GM12875 (cell line): ENCODE results near the gene EMP1.

Experiments used
- H3K4me3 ChIP-seq: one replicate; pipeline ENCODE4 v1.5.1; 2011; ENCODE audit warnings: low read depth, low read length, control low read depth
- CTCF ChIP-seq: IDR thresholded peaks from 2 replicates; pipeline ENCODE4 v1.5.1; 2011; ENCODE audit warnings: low read depth, mild to moderate bottlenecking, control low read depth, inconsistent platforms, low read length, moderate library complexity, borderline replicate concordance; ENCODE audit not compliant: insufficient read depth

The EMP1 gene

DNA sequence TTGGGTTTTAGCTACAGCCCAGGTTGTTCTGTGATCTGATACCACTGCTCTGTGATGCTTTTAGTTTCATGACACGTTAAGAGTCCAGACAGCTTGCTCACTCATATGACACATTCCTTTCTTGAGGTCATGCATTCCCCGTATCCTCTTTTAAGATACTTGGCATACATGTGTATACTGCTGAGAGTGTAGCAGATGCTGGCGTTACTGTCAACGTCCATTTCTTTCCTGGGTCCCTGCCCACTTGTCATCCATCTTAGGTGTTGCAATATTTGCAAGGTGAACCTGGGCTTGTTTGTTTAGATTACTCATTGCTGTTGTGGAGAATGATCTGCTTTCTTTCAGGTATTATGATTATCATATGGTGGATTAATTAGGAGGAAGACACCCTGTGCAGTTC is 9.1 kb upstream of the EMP1 start:
- no peak for TF ChIP-seq CTCF

GRCh38 chr12:13189264-13189663 is 7.3 kb upstream of the EMP1 start:
- no peak for TF ChIP-seq CTCF
- no peak overlapping the region for H3K4me3 ChIP-seq

More for the DNA sequence above, 9.1 kb upstream of the EMP1 start:
- no peak overlapping the region for H3K4me3 ChIP-seq

DNA sequence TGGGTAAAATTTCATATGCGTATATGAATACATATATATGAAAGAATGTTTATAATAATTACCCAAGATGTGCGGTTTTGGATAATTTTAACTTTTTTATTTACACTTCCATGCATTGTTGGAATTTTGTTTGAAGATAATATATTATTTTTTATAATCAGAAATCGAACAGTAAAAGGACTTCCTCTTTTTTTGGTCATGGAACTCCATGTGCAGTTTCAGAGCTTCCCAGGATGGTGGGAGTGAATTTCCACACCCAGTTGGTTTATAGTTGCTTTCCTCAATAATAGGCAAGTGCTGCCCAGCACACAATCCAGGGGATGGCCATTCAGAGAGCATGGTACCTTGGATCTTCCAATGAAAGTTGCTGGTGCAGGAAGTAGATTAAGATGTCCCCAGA is 6.3 kb upstream of the EMP1 start:
- no peak overlapping the region for H3K4me3 ChIP-seq
- no peak for TF ChIP-seq CTCF

DNA sequence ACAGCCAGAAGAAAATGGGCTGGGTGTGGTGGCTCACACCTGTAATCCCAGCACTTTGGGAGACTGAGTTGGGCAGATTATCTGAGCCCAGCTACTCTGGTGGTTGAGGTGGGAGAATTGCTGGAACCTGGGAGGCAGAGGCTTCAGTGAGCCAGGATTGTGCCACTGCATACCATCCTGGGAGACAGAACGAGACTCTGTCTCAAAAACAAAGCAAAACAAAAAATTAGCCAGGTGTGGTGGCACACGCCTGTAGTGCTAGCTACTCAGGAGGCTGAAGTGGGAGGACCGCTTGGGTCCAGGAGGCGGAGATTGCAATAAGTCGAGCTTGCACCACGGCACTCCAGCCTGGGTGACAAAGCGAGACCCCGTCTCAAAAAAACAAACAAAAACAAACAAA is 3.8 kb upstream of the EMP1 start:
- TF ChIP-seq CTCF = no peak
- no peak overlapping the region for H3K4me3 ChIP-seq

DNA sequence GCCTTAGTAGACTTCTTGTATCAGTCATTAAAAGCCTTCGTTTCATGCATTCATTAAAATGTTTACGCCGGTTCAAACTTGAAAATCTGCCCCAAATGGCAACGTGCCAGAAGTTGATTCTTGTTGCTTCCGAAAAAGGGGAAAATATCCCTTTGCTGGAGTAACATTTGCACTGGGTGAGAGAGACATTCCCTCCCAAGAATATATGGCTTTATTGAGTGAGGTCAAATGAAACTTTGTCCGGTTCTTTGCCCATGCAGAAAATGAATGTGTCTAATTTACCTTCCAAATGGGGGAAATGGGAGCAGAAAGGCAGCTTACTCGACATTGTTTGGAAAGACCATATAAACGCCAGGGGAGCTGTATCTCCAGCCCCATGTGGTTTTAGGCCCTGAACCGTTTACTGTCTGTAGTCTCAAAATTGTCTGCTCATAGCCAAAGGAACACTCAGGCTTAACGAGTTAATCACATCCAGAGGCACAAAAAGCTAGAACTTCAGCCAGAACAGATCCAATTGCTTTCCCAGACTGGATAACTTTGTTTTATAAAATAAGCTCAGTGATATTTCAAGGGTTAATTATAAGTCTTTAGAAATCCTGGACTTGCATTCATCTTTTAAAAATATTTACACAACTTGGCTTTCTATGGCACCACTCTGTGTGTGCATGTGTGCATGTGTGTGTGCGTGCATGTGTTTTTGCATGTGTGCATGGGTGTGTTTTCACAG is 2.9 kb upstream of the EMP1 start:
- H3K4me3 ChIP-seq = no peak overlapping the region
- TF ChIP-seq CTCF = no peak

DNA sequence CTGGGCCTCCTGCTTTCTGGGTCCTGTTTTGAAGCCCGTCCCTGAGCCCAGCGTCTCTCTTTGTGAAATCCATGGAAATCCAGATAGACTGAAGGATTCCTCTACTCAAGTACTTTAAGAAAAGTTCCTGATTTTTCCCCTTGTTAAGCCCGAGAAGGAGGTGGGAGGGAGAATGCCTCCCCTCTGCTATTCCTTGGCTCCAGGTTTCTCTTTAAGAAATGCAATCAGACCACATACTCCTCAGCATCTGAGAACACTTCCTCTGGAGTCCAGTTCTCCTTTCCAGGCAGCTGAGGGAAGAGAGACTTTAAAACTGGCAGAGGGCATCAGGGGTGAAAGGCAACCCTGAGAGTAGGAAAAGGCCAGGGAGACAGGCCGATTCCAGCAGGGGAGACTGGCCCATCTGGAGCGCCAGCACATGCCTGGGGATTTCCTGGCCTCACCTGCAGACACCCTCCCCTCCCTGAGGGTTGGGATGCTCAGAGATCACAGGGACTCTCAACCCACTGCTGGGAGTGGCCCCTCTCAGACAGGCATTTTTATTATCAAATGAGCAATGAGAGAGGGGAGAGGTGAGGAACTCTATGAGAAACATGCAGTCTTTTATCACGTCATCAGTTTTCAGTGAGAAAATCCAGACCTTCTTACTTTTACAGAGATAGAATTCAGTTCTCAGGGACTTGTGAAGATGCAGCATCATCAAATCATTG is 2.0 kb upstream of the EMP1 start:
- H3K4me3 ChIP-seq = no peak overlapping the region
- no peak for TF ChIP-seq CTCF

GRCh38 chr12:13195250-13195649 is 1.3 kb upstream of the EMP1 start:
- no peak overlapping the region for H3K4me3 ChIP-seq
- TF ChIP-seq CTCF = no peak
